GM18867 (cell line): ENCODE results near the gene GEMIN5.
"Not testable (repeated sequence)": the region's sequence is repeated elsewhere in the genome, so short reads cannot be mapped to it uniquely, and the experiment has no call there.

ENCODE experiments used
- ATAC-seq: cut with Tn5 transposase; IDR thresholded peaks from one replicate; pipeline ENCODE4 v1.9.1; 2021; ENCODE audit warnings: mild to moderate bottlenecking, moderate library complexity; ENCODE audit not compliant: unreplicated experiment

GEMIN5 gene

GRCh38 chr5:154937718-154938466 lies at the start of gene GEMIN5:
GEMIN5 (minus strand) TSS chr5:154938211; CDS start chr5:154938133, 78 bp downstream.
- peak; percentile 88 for ATAC-seq

GRCh38 chr5:154986151-154986550 lies 48.1 kb upstream of the GEMIN5 start:
- no peak for ATAC-seq

- no peak for ATAC-seq
These were observed 47.0 kb upstream of the GEMIN5 start for GRCh38 chr5:154984946-154985516.

- not testable (repeated sequence) for ATAC-seq
These were observed 40.3 kb upstream of the GEMIN5 start for GRCh38 chr5:154978294-154978693.

- no peak for ATAC-seq
These were observed 39.4 kb upstream of the GEMIN5 start for GRCh38 chr5:154977409-154977808.

GRCh38 chr5:154976082-154976481 lies 38.1 kb upstream of the GEMIN5 start:
- not testable (repeated sequence) for ATAC-seq

GRCh38 chr5:154972476-154973080 lies 34.6 kb upstream of the GEMIN5 start:
- no peak for ATAC-seq

GRCh38 chr5:154971501-154971900 lies 33.5 kb upstream of the GEMIN5 start:
- no peak for ATAC-seq

GRCh38 chr5:154970759-154971158 lies 32.7 kb upstream of the GEMIN5 start:
- ATAC-seq = no peak

GRCh38 chr5:154968953-154969352 lies 30.9 kb upstream of the GEMIN5 start:
- ATAC-seq = no peak

GRCh38 chr5:154967421-154968024 lies 29.5 kb upstream of the GEMIN5 start:
- no peak for ATAC-seq

GRCh38 chr5:154966874-154967273 lies 28.9 kb upstream of the GEMIN5 start:
- no peak for ATAC-seq

- ATAC-seq = no peak
These were observed 28.2 kb upstream of the GEMIN5 start for GRCh38 chr5:154966081-154966841.

GRCh38 chr5:154962494-154962893 lies 24.5 kb upstream of the GEMIN5 start:
- peak; percentile 89 for ATAC-seq

GRCh38 chr5:154956712-154957111 lies 18.7 kb upstream of the GEMIN5 start:
- no peak for ATAC-seq

- no peak for ATAC-seq
These were observed 11.8 kb upstream of the GEMIN5 start for GRCh38 chr5:154949781-154950180.

- ATAC-seq = no peak
These were observed 10.3 kb upstream of the GEMIN5 start for GRCh38 chr5:154948313-154948712.

- ATAC-seq = no peak
These were observed 9.8 kb upstream of the GEMIN5 start for GRCh38 chr5:154947778-154948177.

GRCh38 chr5:154945695-154946301 lies 7.8 kb upstream of the GEMIN5 start:
- ATAC-seq = no peak

- no peak for ATAC-seq
These were observed 6.7 kb upstream of the GEMIN5 start for GRCh38 chr5:154944716-154945115.

GRCh38 chr5:154943527-154943926 lies 5.5 kb upstream of the GEMIN5 start:
- ATAC-seq = no peak
